Liver (tissue), 9 donors: ENCODE data around the gene RTL10. TPM values are rescaled to one million over a fixed set of nuclear protein-coding genes. Genes with fewer than 3 reads are reported as not detected.

Experiments used
- DNase-seq: peaks from one replicate; pipeline ENCODE4 v3.0.0-alpha.2; 2017; ENCODE audit warnings: low spot score
- H3K27ac ChIP-seq, 2 donors: one replicate each; pipeline ENCODE4 v1.7.0; 2013; ENCODE audit warnings: inconsistent platforms in 2 of 2, low read length in 2 of 2, control low read depth in 1 of 2, low read depth in 1 of 2, mild to moderate bottlenecking in 1 of 2
- H3K27me3 ChIP-seq, 4 donors: one replicate each; pipeline versions ENCODE4 v1.6.1 to v1.7.0; 2013; ENCODE audit warnings: low read length in 3 of 4, inconsistent platforms in 1 of 4, mild to moderate bottlenecking in 1 of 4, moderate library complexity in 1 of 4; ENCODE audit not compliant: control insufficient read depth in 4 of 4, insufficient read depth in 4 of 4
- H3K36me3 ChIP-seq, 4 donors: one replicate each; pipeline versions ENCODE4 v1.6.1 to v1.7.0; 2013; ENCODE audit warnings: low read length in 3 of 4, mild to moderate bottlenecking in 3 of 4, low read depth in 1 of 4, moderate library complexity in 1 of 4; ENCODE audit not compliant: control insufficient read depth in 4 of 4, insufficient read depth in 3 of 4
- H3K4me1 ChIP-seq, 4 donors: one replicate each; pipeline versions ENCODE4 v1.6.1 to v1.7.0; 2013; ENCODE audit warnings: low read length in 3 of 4, mild to moderate bottlenecking in 3 of 4, moderate library complexity in 1 of 4; ENCODE audit not compliant: control insufficient read depth in 4 of 4, insufficient read depth in 4 of 4
- H3K4me3 ChIP-seq, 3 donors: one replicate each; pipeline versions ENCODE4 v1.6.1 to v1.7.0; 2013; ENCODE audit warnings: low read length in 3 of 3, control low read depth in 1 of 3, low read depth in 1 of 3, mild to moderate bottlenecking in 1 of 3
- H3K9ac ChIP-seq, 2 donors: one replicate each; pipeline ENCODE4 v1.7.0; 2013; ENCODE audit warnings: low read length in 2 of 2, mild to moderate bottlenecking in 2 of 2, moderate library complexity in 2 of 2, control low read depth in 1 of 2, low read depth in 1 of 2
- H3K9me3 ChIP-seq, 4 donors: one replicate each; pipeline versions ENCODE4 v1.6.1 to v1.7.0; 2013; ENCODE audit warnings: low read length in 3 of 4; ENCODE audit not compliant: control insufficient read depth in 4 of 4
- ATF3 ChIP-seq: IDR thresholded peaks from 2 replicates; pipeline ENCODE4 v1.6.1; 2016; ENCODE audit warnings: antibody characterized with exemption
- EGR1 ChIP-seq, 2 donors: IDR thresholded peaks; 2 replicates each; pipeline ENCODE4 v1.6.1; 2016 to 2018; ENCODE audit warnings: antibody characterized with exemption in 2 of 2, low read depth in 2 of 2
- FOXA1 ChIP-seq: IDR thresholded peaks from 2 replicates; pipeline ENCODE4 v1.6.1; 2016; ENCODE audit warnings: antibody characterized with exemption
- FOXA2 ChIP-seq: IDR thresholded peaks from 2 replicates; pipeline ENCODE4 v1.6.1; 2016; ENCODE audit warnings: antibody characterized with exemption
- GABPA ChIP-seq, 2 donors: IDR thresholded peaks in 1 of 2; conservative IDR thresholded peaks in 1 of 2; 2 replicates each; pipeline ENCODE4 v1.6.1; 2016; ENCODE audit warnings: antibody characterized with exemption in 2 of 2, mild to moderate bottlenecking in 1 of 2, moderate library complexity in 1 of 2
- HNF4A ChIP-seq, 2 donors: conservative IDR thresholded peaks; 2 replicates each; pipeline ENCODE4 v1.6.1; 2016; ENCODE audit warnings: antibody characterized with exemption in 2 of 2, mild to moderate bottlenecking in 2 of 2
- HNF4G ChIP-seq: IDR thresholded peaks from 2 replicates; pipeline ENCODE4 v1.6.1; 2016; ENCODE audit warnings: antibody characterized with exemption
- JUND ChIP-seq, 2 donors: IDR thresholded peaks; 2 replicates each; pipeline ENCODE4 v1.6.1; 2016; ENCODE audit warnings: antibody characterized with exemption in 2 of 2
- MAX ChIP-seq: IDR thresholded peaks from 2 replicates; pipeline ENCODE4 v1.6.1; 2016; ENCODE audit warnings: antibody characterized with exemption
- NR2F2 ChIP-seq: IDR thresholded peaks from 2 replicates; pipeline ENCODE4 v1.6.1; 2016; ENCODE audit warnings: antibody characterized with exemption
- RAD21 ChIP-seq, 2 donors: IDR thresholded peaks; 2 replicates each; pipeline ENCODE4 v1.6.1; 2016; ENCODE audit warnings: antibody characterized with exemption in 2 of 2, mild to moderate bottlenecking in 2 of 2
- RXRA ChIP-seq, 2 donors: IDR thresholded peaks; 2 replicates each; pipeline ENCODE4 v1.6.1; 2017 to 2018; ENCODE audit warnings: antibody characterized with exemption in 2 of 2, mild to moderate bottlenecking in 1 of 2
- SP1 ChIP-seq: IDR thresholded peaks from 2 replicates; pipeline ENCODE4 v1.6.1; 2018; ENCODE audit warnings: antibody characterized with exemption, mild to moderate bottlenecking
- TAF1 ChIP-seq: conservative IDR thresholded peaks from 2 replicates; pipeline ENCODE4 v1.6.1; 2016; ENCODE audit warnings: antibody characterized with exemption, mild to moderate bottlenecking
- YY1 ChIP-seq: IDR thresholded peaks from 2 replicates; pipeline ENCODE4 v1.6.1; 2016; ENCODE audit warnings: antibody characterized with exemption, mild to moderate bottlenecking
- ZBTB33 ChIP-seq: IDR thresholded peaks from 2 replicates; pipeline ENCODE4 v1.6.1; 2016; ENCODE audit warnings: antibody characterized with exemption
- WGBS: extraction: QIAGEN DNeasy Blood & Tissue Kit; methylation state at CpG from one replicate; pipeline ENCODE4 v1.1.7; 2013; 5-methylcytosine and 5-hydroxymethylcytosine counted together
- polyA plus RNA-seq, 2 donors: library from polyadenylated mRNA; stranded (reverse) in 1 of 2; unstranded in 1 of 2; fragments of 200-250 nt in 1 of 2; fragments of >200 nt in 1 of 2; fragmentation: Nextera tagmentation in 1 of 2; extraction: Ambion mirVana in 1 of 2; gene quantifications; one replicate each; pipeline versions ENCODE4 v1.2.1 to v1.2.3, GENCODE V29; 2013 to 2015
- total RNA-seq, 2 donors: library from RNA; depleted of rRNA; stranded (reverse); fragments of >200 nt; gene quantifications; one replicate each; pipeline ENCODE4 v1.2.3, GENCODE V29; 2014
- TF ChIP-seq, protein P1 (sequence below): IDR thresholded peaks from 2 replicates; pipeline ENCODE4 v1.6.1; 2016; ENCODE audit warnings: antibody characterized with exemption, mild to moderate bottlenecking
- TF ChIP-seq, protein P2 (sequence below): fragments of 150-350 bp; IDR thresholded peaks from 2 replicates; pipeline ENCODE4 v1.5.1; 2017; ENCODE audit warnings: improper control_type of control experiment, low read depth, low read length; ENCODE audit not compliant: missing input control
- donor health status: healthy.
- donor health status: healthy.
- donor health status: healthy.
- donor health status: healthy.
- donor health status: healthy.

RTL10 gene
- total and polyA plus RNA-seq, 4 donors, result 4.2 to 8.3 (median 7.4) TPM

GRCh38 chr22:19866665-19867009 is 12.0 kb upstream of the RTL10 start:
- 93% methylated on average over 3 of the region's 3 CpGs for WGBS
- DNase-seq, result no peak
- Histone ChIP-seq H3K4me3 (no peak overlapping the region), H3K27me3 (no peaks in the 10 kb centered on the region), H3K36me3 (no peaks in the 10 kb centered on the region), H3K9ac (no peak overlapping the region), H3K4me1 (no peaks in the 10 kb centered on the region), H3K9me3 (no peaks in the 10 kb centered on the region), H3K27ac (no peak overlapping the region)
- TF ChIP-seq JUND (IDR thresholded peaks at IDR 0.05), result no peak
- no peak for TF ChIP-seq RXRA (IDR thresholded peaks at IDR 0.05)
- TF ChIP-seq RAD21 (IDR thresholded peaks at IDR 0.05), result no peak
- TF ChIP-seq TAF1, result no peak
- no peak for TF ChIP-seq FOXA2
- no peak for TF ChIP-seq HNF4A (conservative IDR thresholded peaks at IDR 0.05)
- no peak for TF ChIP-seq ATF3
- no peak for TF ChIP-seq NR2F2
- no peak for TF ChIP-seq SP1
- TF ChIP-seq MAX, result no peak
- no peak for TF ChIP-seq ZBTB33
- TF ChIP-seq, protein P1, sequence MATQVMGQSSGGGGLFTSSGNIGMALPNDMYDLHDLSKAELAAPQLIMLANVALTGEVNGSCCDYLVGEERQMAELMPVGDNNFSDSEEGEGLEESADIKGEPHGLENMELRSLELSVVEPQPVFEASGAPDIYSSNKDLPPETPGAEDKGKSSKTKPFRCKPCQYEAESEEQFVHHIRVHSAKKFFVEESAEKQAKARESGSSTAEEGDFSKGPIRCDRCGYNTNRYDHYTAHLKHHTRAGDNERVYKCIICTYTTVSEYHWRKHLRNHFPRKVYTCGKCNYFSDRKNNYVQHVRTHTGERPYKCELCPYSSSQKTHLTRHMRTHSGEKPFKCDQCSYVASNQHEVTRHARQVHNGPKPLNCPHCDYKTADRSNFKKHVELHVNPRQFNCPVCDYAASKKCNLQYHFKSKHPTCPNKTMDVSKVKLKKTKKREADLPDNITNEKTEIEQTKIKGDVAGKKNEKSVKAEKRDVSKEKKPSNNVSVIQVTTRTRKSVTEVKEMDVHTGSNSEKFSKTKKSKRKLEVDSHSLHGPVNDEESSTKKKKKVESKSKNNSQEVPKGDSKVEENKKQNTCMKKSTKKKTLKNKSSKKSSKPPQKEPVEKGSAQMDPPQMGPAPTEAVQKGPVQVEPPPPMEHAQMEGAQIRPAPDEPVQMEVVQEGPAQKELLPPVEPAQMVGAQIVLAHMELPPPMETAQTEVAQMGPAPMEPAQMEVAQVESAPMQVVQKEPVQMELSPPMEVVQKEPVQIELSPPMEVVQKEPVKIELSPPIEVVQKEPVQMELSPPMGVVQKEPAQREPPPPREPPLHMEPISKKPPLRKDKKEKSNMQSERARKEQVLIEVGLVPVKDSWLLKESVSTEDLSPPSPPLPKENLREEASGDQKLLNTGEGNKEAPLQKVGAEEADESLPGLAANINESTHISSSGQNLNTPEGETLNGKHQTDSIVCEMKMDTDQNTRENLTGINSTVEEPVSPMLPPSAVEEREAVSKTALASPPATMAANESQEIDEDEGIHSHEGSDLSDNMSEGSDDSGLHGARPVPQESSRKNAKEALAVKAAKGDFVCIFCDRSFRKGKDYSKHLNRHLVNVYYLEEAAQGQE, result no peak
- no peak for TF ChIP-seq YY1
- no peak for TF ChIP-seq HNF4G
- TF ChIP-seq EGR1 (IDR thresholded peaks at IDR 0.05; ENCODE audit: low read depth in 2 of 2), result no peak

DNA sequence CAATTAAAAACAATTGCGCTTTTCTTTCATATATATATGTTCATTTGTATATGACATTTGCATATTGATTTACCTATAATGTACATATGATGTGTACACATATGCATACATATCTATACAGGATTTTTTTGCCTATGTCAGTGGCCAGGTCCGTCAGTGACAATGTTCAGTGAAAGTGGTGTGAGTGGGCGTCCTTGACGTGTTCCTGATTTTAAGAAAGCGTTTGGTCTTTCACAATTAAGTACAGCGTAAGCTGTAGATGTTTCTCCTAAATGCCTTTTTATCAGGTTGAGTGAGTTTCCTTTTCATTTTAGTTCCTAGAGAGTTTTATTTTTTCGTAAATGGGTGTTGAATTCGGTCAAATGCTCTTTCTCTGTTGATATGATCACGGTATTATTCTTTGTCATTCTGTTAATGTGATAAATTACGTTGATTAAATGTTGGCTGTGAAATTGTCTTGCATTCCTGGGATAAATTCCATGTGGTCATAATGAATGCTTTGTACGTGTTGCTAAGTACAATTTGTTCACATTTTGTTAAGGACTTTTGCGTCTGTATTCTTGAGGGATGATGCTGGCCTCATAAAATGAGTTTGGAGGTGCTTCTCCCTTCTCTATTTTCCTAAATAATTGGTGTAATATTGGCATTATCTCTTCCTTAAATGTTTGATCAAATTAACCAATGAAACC is 10.6 kb upstream of the RTL10 start:
- H3K4me1 ChIP-seq, result no peaks in the 10 kb centered on the region
- no peak overlapping the region for H3K4me3 ChIP-seq
- no peaks in the 10 kb centered on the region for H3K27me3 ChIP-seq
- TF ChIP-seq, protein P1, result no peak
- TF ChIP-seq, protein P2, sequence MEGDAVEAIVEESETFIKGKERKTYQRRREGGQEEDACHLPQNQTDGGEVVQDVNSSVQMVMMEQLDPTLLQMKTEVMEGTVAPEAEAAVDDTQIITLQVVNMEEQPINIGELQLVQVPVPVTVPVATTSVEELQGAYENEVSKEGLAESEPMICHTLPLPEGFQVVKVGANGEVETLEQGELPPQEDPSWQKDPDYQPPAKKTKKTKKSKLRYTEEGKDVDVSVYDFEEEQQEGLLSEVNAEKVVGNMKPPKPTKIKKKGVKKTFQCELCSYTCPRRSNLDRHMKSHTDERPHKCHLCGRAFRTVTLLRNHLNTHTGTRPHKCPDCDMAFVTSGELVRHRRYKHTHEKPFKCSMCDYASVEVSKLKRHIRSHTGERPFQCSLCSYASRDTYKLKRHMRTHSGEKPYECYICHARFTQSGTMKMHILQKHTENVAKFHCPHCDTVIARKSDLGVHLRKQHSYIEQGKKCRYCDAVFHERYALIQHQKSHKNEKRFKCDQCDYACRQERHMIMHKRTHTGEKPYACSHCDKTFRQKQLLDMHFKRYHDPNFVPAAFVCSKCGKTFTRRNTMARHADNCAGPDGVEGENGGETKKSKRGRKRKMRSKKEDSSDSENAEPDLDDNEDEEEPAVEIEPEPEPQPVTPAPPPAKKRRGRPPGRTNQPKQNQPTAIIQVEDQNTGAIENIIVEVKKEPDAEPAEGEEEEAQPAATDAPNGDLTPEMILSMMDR, result no peak
- no peak for TF ChIP-seq JUND (IDR thresholded peaks at IDR 0.05)
- no peak for TF ChIP-seq GABPA (IDR thresholded peaks at IDR 0.05 in 1 of 2, conservative IDR thresholded peaks at IDR 0.05 in 1 of 2)
- TF ChIP-seq RXRA (IDR thresholded peaks at IDR 0.05), result no peak
- TF ChIP-seq EGR1 (IDR thresholded peaks at IDR 0.05; ENCODE audit: low read depth in 2 of 2), result no peak
- TF ChIP-seq HNF4A (conservative IDR thresholded peaks at IDR 0.05), result no peak
- no peak for TF ChIP-seq FOXA1
- TF ChIP-seq TAF1, result no peak
- no peaks in the 10 kb centered on the region for H3K9me3 ChIP-seq
- no peak for DNase-seq
- WGBS, result 91% methylated on average over 12 of the region's 12 CpGs
- H3K9ac ChIP-seq, result no peak overlapping the region
- no peak overlapping the region for H3K27ac ChIP-seq
- H3K36me3 ChIP-seq, result no peaks in the 10 kb centered on the region
